Spleen (tissue), 7 donors: Measurements from ENCODE around the gene HELT.

Experiments
- CTCF ChIP-seq, 11 experiments: fragments of 200-600 bp in 7 of 11; fragments of 450-650 bp in 4 of 11; sonication (generic) in 4 of 11; IDR thresholded peaks in 8 of 11; conservative IDR thresholded peaks in 3 of 11; 1 replicate in 7 of 11; 2 replicates in 4 of 11; pipeline versions ENCODE4 v1.4.0 to v1.8.0; 2016 to 2021; ENCODE audit warnings: antibody characterized with exemption in 11 of 11, inconsistent platforms in 4 of 11, mild to moderate bottlenecking in 1 of 11
- POLR2AphosphoS5 ChIP-seq, 3 donors: sonication (generic); formaldehyde crosslinking; IDR thresholded peaks; one replicate each; pipeline ENCODE4 v1.5.1; 2017; ENCODE audit warnings: antibody characterized with exemption in 3 of 3
- donor health status: DM: no; HTN: no; CAD: no; lungs with moderate emphysema.
- donor health status: DM: no; HTN: no; CAD: no.
- donor health status: DM: no; HTN: no; CAD: no.

GRCh38 chr4:185005219-185005819 lies 13.0 kb upstream of the HELT start:
- TF ChIP-seq CTCF (IDR thresholded peaks at IDR 0.05 in 8 of 11, conservative IDR thresholded peaks at IDR 0.05 in 3 of 11), result peak; percentile 63 to 96 (median 87)
- peak; percentile 31 to 46 (median 37) for TF ChIP-seq POLR2AphosphoS5 (IDR thresholded peaks at IDR 0.05)
